DMS79 (cell line): ENCODE measurements around the gene MGRN1.
"Not testable (repeated sequence)": the region's sequence is repeated elsewhere in the genome, so short reads cannot be mapped to it uniquely, and the experiment has no call there.

ENCODE experiments used
- DNase-seq: peaks from one replicate; lab custom pipeline; 2025; lab: John Stamatoyannopoulos, UW

MGRN1 gene

GRCh38 chr16:4624827-4625559 lies 367 bp downstream of the MGRN1 start:
- no peak for DNase-seq

GRCh38 chr16:4625560-4626159 lies 1.0 kb downstream of the MGRN1 start:
- DNase-seq = no peak

- no peak for DNase-seq
Measured at GRCh38 chr16:4626396-4626795, 1.8 kb downstream of the MGRN1 start.

- no peak for DNase-seq
Measured at GRCh38 chr16:4628283-4628682, 3.7 kb downstream of the MGRN1 start.

GRCh38 chr16:4631444-4631843 lies 6.8 kb downstream of the MGRN1 start:
- no peak for DNase-seq

- no peak for DNase-seq
Measured at GRCh38 chr16:4633910-4634635, 9.4 kb downstream of the MGRN1 start.

GRCh38 chr16:4634768-4635167 lies 10.1 kb downstream of the MGRN1 start:
- DNase-seq = no peak

- DNase-seq = no peak
Measured at GRCh38 chr16:4636196-4636595, 11.6 kb downstream of the MGRN1 start.

GRCh38 chr16:4637501-4638166 lies 13.0 kb downstream of the MGRN1 start:
- no peak for DNase-seq

- DNase-seq = no peak
Measured at GRCh38 chr16:4639899-4640509, 15.4 kb downstream of the MGRN1 start.

- no peak for DNase-seq
Measured at GRCh38 chr16:4640572-4641305, 16.1 kb downstream of the MGRN1 start.

GRCh38 chr16:4641306-4641687 lies 16.7 kb downstream of the MGRN1 start:
- DNase-seq = no peak

- no peak for DNase-seq
Measured at GRCh38 chr16:4641895-4642294, 17.3 kb downstream of the MGRN1 start.

GRCh38 chr16:4646773-4647643 lies 22.4 kb downstream of the MGRN1 start:
- no peak for DNase-seq

- DNase-seq = no peak
Measured at GRCh38 chr16:4647644-4647980, 23.0 kb downstream of the MGRN1 start.

- no peak for DNase-seq
Measured at GRCh38 chr16:4648917-4649316, 24.3 kb downstream of the MGRN1 start.

GRCh38 chr16:4649744-4650442 lies 25.3 kb downstream of the MGRN1 start:
- no peak for DNase-seq

GRCh38 chr16:4650443-4651074 lies 25.9 kb downstream of the MGRN1 start:
- DNase-seq = not testable (repeated sequence)

- no peak for DNase-seq
Measured at GRCh38 chr16:4651827-4652226, 27.2 kb downstream of the MGRN1 start.

GRCh38 chr16:4652561-4652960 lies 27.9 kb downstream of the MGRN1 start:
- DNase-seq = no peak
